GM12878 (cell line): ENCODE measurements around the gene NUP214. TPM values are rescaled to one million over a fixed set of nuclear protein-coding genes. Genes with fewer than 3 reads are reported as not detected.

Source experiments
- ATAC-seq: fragments of 200-7000 bp; cut with Tn5 transposase; 3 replicates; pipeline ENCODE4 v1.9.1; 2020; ENCODE audit warnings: mild to moderate bottlenecking, moderate library complexity
- BruUV-seq: library from RNA; stranded (reverse); fragments of 400-500 nt; replicated peaks from 2 replicates; lab custom pipeline; 2021; lab: Mats Ljungman, UMichigan
- CTCF ChIA-PET: fragments of 300-600 bp; sonication (Branson Sonifier 250); formaldehyde crosslinking; extraction: SDS; loops from one replicate; lab custom pipeline; 2021; ENCODE audit warnings: inconsistent platforms; lab: Yijun Ruan, JAX
- POLR2A ChIA-PET: fragments of 350-600 bp; formaldehyde crosslinking; extraction: SDS; loops from one replicate; lab custom pipeline; 2021; ENCODE audit warnings: inconsistent platforms; lab: Charles Lee
- RAD21 ChIA-PET: fragments of 300-600 bp; sonication (Branson Sonifier 250); formaldehyde crosslinking; loops from one replicate; lab custom pipeline; 2023; ENCODE audit warnings: antibody characterized with exemption; ENCODE audit not compliant: unreplicated experiment; lab: Charles Lee
- SMC1A ChIA-PET: fragments of 300-600 bp; sonication (Branson Sonifier 250); formaldehyde crosslinking; loops from one replicate; lab custom pipeline; 2023; ENCODE audit not compliant: unreplicated experiment, uncharacterized antibody; lab: Charles Lee
- DNase-seq: peaks from one replicate; pipeline ENCODE4 v3.0.0-alpha.2; 2011; ENCODE audit warnings: low read depth, low spot score
- FAIRE-seq: peaks from 3 replicates; lab custom pipeline; 2011; peaks lifted over from hg19 to GRCh38; lab: Jason Lieb, UNC
- H2AFZ ChIP-seq: 2 replicates; pipeline ENCODE4 v1.6.0; 2011; ENCODE audit warnings: low read depth, low read length, control low read depth; ENCODE audit not compliant: control insufficient read depth
- H3K27ac ChIP-seq: 2 replicates; pipeline ENCODE4 v1.5.1; 2011; ENCODE audit warnings: control low read depth; ENCODE audit not compliant: control insufficient read depth, insufficient read depth
- H3K27me3 ChIP-seq, 2 experiments: replicated peaks in 1 of 2; 2 replicates each; pipeline versions ENCODE4 v1.6.0 to v1.6.1; 2011; ENCODE audit warnings: low read length in 1 of 2; ENCODE audit not compliant: control insufficient read depth in 2 of 2, insufficient read depth in 2 of 2
- H3K36me3 ChIP-seq, 2 experiments: 2 replicates each; pipeline ENCODE4 v1.5.1; 2011; ENCODE audit warnings: low read length in 1 of 2; ENCODE audit not compliant: control insufficient read depth in 2 of 2, insufficient read depth in 2 of 2
- H3K4me1 ChIP-seq: 2 replicates; pipeline ENCODE4 v1.6.1; 2011; ENCODE audit warnings: mild to moderate bottlenecking, low read length, moderate library complexity, mixed read lengths; ENCODE audit not compliant: control insufficient read depth, insufficient read depth
- H3K4me2 ChIP-seq: 2 replicates; pipeline ENCODE4 v1.6.0; 2011; ENCODE audit warnings: control low read depth; ENCODE audit not compliant: control insufficient read depth, insufficient read depth
- H3K4me3 ChIP-seq: fragments of 200-600 bp; sonication (generic); 2 replicates; pipeline ENCODE4 v1.5.1; 2016
- H3K79me2 ChIP-seq: 2 replicates; pipeline ENCODE4 v1.6.0; 2011; ENCODE audit warnings: low read length; ENCODE audit not compliant: control insufficient read depth, insufficient read depth
- H3K9ac ChIP-seq: 2 replicates; pipeline ENCODE4 v1.8.0; 2011; ENCODE audit warnings: low read length, control low read depth, mixed read lengths; ENCODE audit not compliant: control insufficient read depth, insufficient read depth
- H3K9me3 ChIP-seq: replicated peaks from 3 replicates; pipeline ENCODE4 v1.5.1; 2011; ENCODE audit warnings: mild to moderate bottlenecking, low read length; ENCODE audit not compliant: control insufficient read depth, insufficient read depth
- H4K20me1 ChIP-seq: 2 replicates; pipeline ENCODE4 v1.6.0; 2011; ENCODE audit not compliant: control insufficient read depth, insufficient read depth
- ESRRA ChIP-seq: IDR thresholded peaks from 2 replicates; pipeline ENCODE4 v1.6.1; 2012; ENCODE audit warnings: mild to moderate bottlenecking, low read length, improper control_type of control experiment
- SMAD5 ChIP-seq: IDR thresholded peaks from 2 replicates; pipeline ENCODE4 v1.6.1; 2016; ENCODE audit warnings: antibody characterized with exemption, low read depth
- STAT3 ChIP-seq: IDR thresholded peaks from 2 replicates; pipeline ENCODE4 v1.6.1; 2011; ENCODE audit warnings: low read depth, low read length, improper control_type of control experiment
- TAF1 ChIP-seq: IDR thresholded peaks from 2 replicates; pipeline ENCODE4 v1.6.1; 2011; ENCODE audit warnings: mild to moderate bottlenecking, low read depth, low read length, borderline replicate concordance
- WGBS: methylation state at CpG from one replicate; pipeline ENCODE4 v1.1.6; 2016; ENCODE audit warnings: low lambda C conversion rate; ENCODE audit not compliant: insufficient replicate concordance, insufficient coverage; ENCODE audit errors: missing lambda C conversion rate; 5-methylcytosine and 5-hydroxymethylcytosine counted together
- in situ Hi-C: fragments of 300-500 bp; cut with MboI; formaldehyde crosslinking; loops from 9 replicates; pipeline ENCODE4 v1.14.3; 2018; ENCODE audit warnings: mixed read lengths
- intact Hi-C: fragments of 100-400 bp; cut with micrococcal nuclease; formaldehyde crosslinking; loops from one replicate; pipeline ENCODE4 v1.14.2; 2022; ENCODE audit not compliant: unreplicated experiment
- polyA plus RNA-seq, 11 experiments: library from polyadenylated mRNA; depleted of rRNA in 4 of 11; unstranded in 6 of 11; stranded (reverse) in 5 of 11; fragments of >200 nt; fragmentation: Nextera tagmentation in 4 of 11; fragmentation: Illumina TruSeq in 1 of 11; extraction: Ambion mirVana in 4 of 11; extraction: Trizol in 1 of 11; gene quantifications; 1 replicate in 1 of 11; 2 replicates in 10 of 11; pipeline versions ENCODE4 v1.2.1 to v1.2.3, GENCODE V29; 2011 to 2016; ENCODE audit warnings: inconsistent platforms in 2 of 11, missing spikeins in 2 of 11, low read depth in 1 of 11
- total RNA-seq, 4 experiments: library from RNA; depleted of rRNA in 3 of 4; stranded (reverse); fragments of >200 nt in 3 of 4; fragmentation: Illumina TruSeq in 1 of 4; extraction: Trizol in 1 of 4; gene quantifications; 2 replicates each; pipeline versions ENCODE4 v1.2.1 to v1.2.3, GENCODE V29; 2013 to 2021
- TF ChIP-seq, protein P1 (sequence below): fragments of 450-650 bp; IDR thresholded peaks from 2 replicates; pipeline ENCODE4 v1.6.1; 2018; ENCODE audit warnings: borderline replicate concordance, mild to moderate bottlenecking; ENCODE audit not compliant: partially characterized antibody

Gene NUP214
- total and polyA plus RNA-seq, 10 of the 15 experiments (the other 5 are each of a cell fraction or from before 2014, with no cell fraction given): 11.7 to 53.8 (median 17.6) TPM

DNA sequence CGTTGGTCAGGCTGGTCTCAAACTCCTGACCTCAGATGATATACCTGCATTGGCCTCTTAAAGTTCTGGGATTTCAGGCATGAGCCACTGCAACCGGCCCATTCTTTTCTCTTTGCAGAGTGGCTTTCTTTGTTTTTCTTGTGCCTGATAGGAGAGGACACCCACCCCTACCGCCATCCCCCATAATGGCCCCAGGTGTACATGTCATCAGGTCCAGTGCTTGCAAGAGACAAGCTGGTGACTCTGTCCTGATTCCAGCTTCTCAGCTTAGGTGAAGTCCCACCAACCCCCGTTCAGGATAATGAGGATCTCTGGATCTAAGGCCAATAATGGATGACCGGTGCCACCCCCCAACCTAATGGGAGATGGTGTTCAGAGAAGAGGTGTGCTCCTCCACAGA lies 31.4 kb upstream of the NUP214 start (continued):
- TF ChIP-seq, protein P1, sequence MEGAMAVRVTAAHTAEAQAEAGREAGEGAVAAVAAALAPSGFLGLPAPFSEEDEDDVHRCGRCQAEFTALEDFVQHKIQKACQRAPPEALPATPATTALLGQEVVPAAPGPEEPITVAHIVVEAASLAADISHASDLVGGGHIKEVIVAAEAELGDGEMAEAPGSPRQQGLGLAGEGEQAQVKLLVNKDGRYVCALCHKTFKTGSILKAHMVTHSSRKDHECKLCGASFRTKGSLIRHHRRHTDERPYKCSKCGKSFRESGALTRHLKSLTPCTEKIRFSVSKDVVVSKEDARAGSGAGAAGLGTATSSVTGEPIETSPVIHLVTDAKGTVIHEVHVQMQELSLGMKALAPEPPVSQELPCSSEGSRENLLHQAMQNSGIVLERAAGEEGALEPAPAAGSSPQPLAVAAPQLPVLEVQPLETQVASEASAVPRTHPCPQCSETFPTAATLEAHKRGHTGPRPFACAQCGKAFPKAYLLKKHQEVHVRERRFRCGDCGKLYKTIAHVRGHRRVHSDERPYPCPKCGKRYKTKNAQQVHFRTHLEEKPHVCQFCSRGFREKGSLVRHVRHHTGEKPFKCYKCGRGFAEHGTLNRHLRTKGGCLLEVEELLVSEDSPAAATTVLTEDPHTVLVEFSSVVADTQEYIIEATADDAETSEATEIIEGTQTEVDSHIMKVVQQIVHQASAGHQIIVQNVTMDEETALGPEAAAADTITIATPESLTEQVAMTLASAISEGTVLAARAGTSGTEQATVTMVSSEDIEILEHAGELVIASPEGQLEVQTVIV: no peak

DNA sequence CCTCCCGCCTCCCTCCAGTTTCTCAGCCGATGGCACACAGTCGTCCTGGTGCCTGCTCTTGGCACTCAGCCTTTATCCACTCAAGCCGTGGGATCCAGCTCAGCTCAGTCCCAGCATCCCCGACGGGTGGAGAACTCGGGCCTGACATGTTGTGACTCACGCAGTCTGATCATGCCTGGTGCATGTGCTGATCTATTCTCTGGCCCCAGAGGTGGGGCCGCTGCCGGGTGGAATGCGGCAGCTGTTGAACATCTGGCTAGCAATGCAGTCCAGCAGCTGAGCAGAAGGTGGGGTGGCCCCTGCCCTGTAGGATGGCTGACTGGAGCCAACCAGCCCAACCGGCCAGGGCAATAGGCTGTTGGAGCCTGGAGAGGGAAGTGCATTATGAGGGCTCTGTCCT lies 30.8 kb upstream of the NUP214 start:
- Histone ChIP-seq H3K4me3 (no peak overlapping the region), H3K4me1 (no peaks in the 10 kb centered on the region; the same call in 1 of the 2 replicates), H3K4me2 (no peak overlapping the region), H3K79me2 (no peaks in the 10 kb centered on the region), H4K20me1 (no peaks in the 10 kb centered on the region), H3K9me3 (no peaks in the 10 kb centered on the region), H3K27ac (no peak overlapping the region), H2AFZ (no peak overlapping the region), H3K9ac (no peak overlapping the region), H3K36me3 (no peaks in the 10 kb centered on the region), H3K27me3 (peaks cover 8 to 13% of the 10 kb centered on the region in 2 experiments; a peak in 3 of 4 replicates)
- BruUV-seq: no TSS peak
- WGBS: 51% methylated on average over 12 of the region's 12 CpGs
- intact Hi-C loops (no loop called here), in situ Hi-C loops (no loop called here)
- ChIA-PET RAD21 (interaction anchor here (0.5 kb wide), 1 partner anchor 241 kb away, joined by 3 read pairs; no protein-coding TSS in a partner anchor), POLR2A (no interaction called here), CTCF (no interaction called here), SMC1A (no interaction called here)
- ATAC-seq (no peak), DNase-seq (no peak), FAIRE-seq (no peak)
- TF ChIP-seq STAT3 (no peak), ESRRA (no peak), SMAD5 (no peak), TAF1 (no peak)
